ENCODE data around the gene WDR81. TPM values are rescaled to one million over a fixed set of nuclear protein-coding genes. Genes with fewer than 3 reads are reported as not detected.

The WDR81 gene
- polyA plus RNA-seq, 2 of the 4 experiments (the other 2 are of a cell fraction) = 4.9 to 26.8 TPM

GRCh38 chr17:1746975-1747543 lies 22.6 kb downstream of the WDR81 start:
- TF ChIP-seq CHD2 (IDR thresholded peaks at IDR 0.05; ENCODE audit: low read length, partially characterized antibody) = no peak
- TF ChIP-seq ZNF302 (CRISPR knock-in tag; IDR thresholded peaks at IDR 0.05) = no peak
- TF ChIP-seq TP53 (CRISPR knock-in tag; IDR thresholded peaks at IDR 0.05) = no peak
- TF ChIP-seq BHLHE40 (IDR thresholded peaks at IDR 0.05; ENCODE audit: low read depth, low read length) = no peak
- Histone ChIP-seq H3K4me1 (peaks cover 8% of the 10 kb centered on the region; the same call in 2 of the 3 replicates), H3K4me3 (no peak overlapping the region), H3K4me2 (no peak overlapping the region), H3K27ac (no peak overlapping the region), H3K9me3 (peaks cover 15% of the 10 kb centered on the region)
- WGBS (ENCODE audit: missing lambda C conversion rate) = 89% methylated on average over 18 of the region's 22 CpGs
- ATAC-seq (no peak), FAIRE-seq (no peak), DNase-seq (ENCODE audit: low read depth in 1 of 2, low spot score in 1 of 2) (no peak)
- ChIA-PET CTCF (interaction anchor here (1.1 to 5.7 kb wide), 6 partner anchors 9 to 37 kb away, joined by 3 to 20 read pairs (median 4); partner anchors contain the start of gene SERPINF1), POLR2A (no interaction called here)

- DNase-seq (ENCODE audit: low read depth in 1 of 2, low spot score in 1 of 2) = no peak
- Histone ChIP-seq H3K9me3 (peaks cover 15% of the 10 kb centered on the region), H3K4me3 (no peak overlapping the region), H3K4me1 (peaks cover 13% of the 10 kb centered on the region), H3K4me2 (no peak overlapping the region), H3K27ac (0 out of 6 replicates have a peak overlapping the region, but pooled peaks of 1 of the 2 experiments have one; percentile 11)
- no peak for FAIRE-seq
- WGBS (ENCODE audit: missing lambda C conversion rate) = 92% methylated on average over 9 of the region's 9 CpGs
- CTCF ChIA-PET = interaction anchor here (0.6 to 5.7 kb wide), 7 partner anchors 12 to 33 kb away, joined by 3 to 20 read pairs (median 4); partner anchors contain the start of gene SERPINF1
- ATAC-seq = no peak
- no peak for TF ChIP-seq ELK1 (IDR thresholded peaks at IDR 0.05; ENCODE audit: low read depth, low read length)
- no peak for TF ChIP-seq RARB (CRISPR knock-in tag; IDR thresholded peaks at IDR 0.05)
- TF ChIP-seq HDAC2 (IDR thresholded peaks at IDR 0.05) = no peak
- no peak for TF ChIP-seq HES2 (IDR thresholded peaks at IDR 0.05)
- TF ChIP-seq TP53 (CRISPR knock-in tag; IDR thresholded peaks at IDR 0.05) = no peak
- TF ChIP-seq GATA3 (IDR thresholded peaks at IDR 0.05; ENCODE audit: borderline replicate concordance) = no peak
- TF ChIP-seq JUNB (IDR thresholded peaks at IDR 0.05) = no peak
- TF ChIP-seq HOXB5 (CRISPR knock-in tag; IDR thresholded peaks at IDR 0.05) = no peak
- TF ChIP-seq, protein P1, sequence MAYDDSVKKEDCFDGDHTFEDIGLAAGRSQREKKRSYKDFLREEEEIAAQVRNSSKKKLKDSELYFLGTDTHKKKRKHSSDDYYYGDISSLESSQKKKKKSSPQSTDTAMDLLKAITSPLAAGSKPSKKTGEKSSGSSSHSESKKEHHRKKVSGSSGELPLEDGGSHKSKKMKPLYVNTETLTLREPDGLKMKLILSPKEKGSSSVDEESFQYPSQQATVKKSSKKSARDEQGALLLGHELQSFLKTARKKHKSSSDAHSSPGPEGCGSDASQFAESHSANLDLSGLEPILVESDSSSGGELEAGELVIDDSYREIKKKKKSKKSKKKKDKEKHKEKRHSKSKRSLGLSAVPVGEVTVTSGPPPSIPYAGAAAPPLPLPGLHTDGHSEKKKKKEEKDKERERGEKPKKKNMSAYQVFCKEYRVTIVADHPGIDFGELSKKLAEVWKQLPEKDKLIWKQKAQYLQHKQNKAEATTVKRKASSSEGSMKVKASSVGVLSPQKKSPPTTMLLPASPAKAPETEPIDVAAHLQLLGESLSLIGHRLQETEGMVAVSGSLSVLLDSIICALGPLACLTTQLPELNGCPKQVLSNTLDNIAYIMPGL (CRISPR knock-in tag; IDR thresholded peaks at IDR 0.05; ENCODE audit: borderline replicate concordance) = no peak
- no peak for TF ChIP-seq CHD2 (IDR thresholded peaks at IDR 0.05; ENCODE audit: low read length, partially characterized antibody)
- TF ChIP-seq NFE2L2 (conservative IDR thresholded peaks at IDR 0.05; ENCODE audit: low read length) = no peak
- TF ChIP-seq MYC (IDR thresholded peaks at IDR 0.05; ENCODE audit: borderline replicate concordance, low read length) = no peak
- TF ChIP-seq MAZ (IDR thresholded peaks at IDR 0.05; ENCODE audit: borderline replicate concordance, low read depth, low read length) = no peak
- TF ChIP-seq RNF2 (IDR thresholded peaks at IDR 0.05; ENCODE audit: borderline replicate concordance, low read depth) = no peak
- no peak for TF ChIP-seq USF2 (IDR thresholded peaks at IDR 0.05)
- TF ChIP-seq ZC3H11A (IDR thresholded peaks at IDR 0.05) = no peak
- no peak for TF ChIP-seq HOXA7 (CRISPR knock-in tag; IDR thresholded peaks at IDR 0.05)
- TF ChIP-seq FOXS1 (CRISPR knock-in tag; IDR thresholded peaks at IDR 0.05) = no peak
- TF ChIP-seq BCL3 (IDR thresholded peaks at IDR 0.05) = no peak
- TF ChIP-seq BHLHE40 (IDR thresholded peaks at IDR 0.05; ENCODE audit: low read depth, low read length) = no peak
- POLR2A ChIA-PET = no interaction called here
Observed at GRCh38 chr17:1750628-1751027, 26.1 kb downstream of the WDR81 start.

All from A549 (cell line).